Right kidney (tissue), 9 donors: ENCODE data around the gene TOGARAM1.

ENCODE experiments used
- DNase-seq: peaks from one replicate; pipeline ENCODE4 v3.0.0-alpha.2; 2016
- long read RNA-seq, 8 donors: transcript quantifications; one replicate each; lab custom pipeline, GENCODE V29; 2026

TOGARAM1 gene
- long read RNA-seq, donor 1, full-length matches to known transcripts: 1 of 10 reads
- long read RNA-seq, donor 1, partial matches to known transcripts: 9 of 10 reads
- long read RNA-seq, donor 1, other reads (novel, unspliced or antisense): 0 of 10 reads
- long read RNA-seq, donor 2, partial matches to known transcripts: 6 of 6 reads
- long read RNA-seq, donor 2, other reads (novel, unspliced or antisense): 0 of 6 reads
- long read RNA-seq, donor 3, partial matches to known transcripts: 7 of 7 reads
- long read RNA-seq, donor 3, other reads (novel, unspliced or antisense): 0 of 7 reads
- long read RNA-seq, donor 4, full-length matches to known transcripts: 2 of 9 reads
- long read RNA-seq, donor 4, partial matches to known transcripts: 7 of 9 reads
- long read RNA-seq, donor 4, other reads (novel, unspliced or antisense): 0 of 9 reads
- long read RNA-seq, donor 5, partial matches to known transcripts: 12 of 12 reads
- long read RNA-seq, donor 5, other reads (novel, unspliced or antisense): 0 of 12 reads
- long read RNA-seq, donor 6, partial matches to known transcripts: 10 of 12 reads
- long read RNA-seq, donor 6, other reads (novel, unspliced or antisense): 0 of 12 reads
- long read RNA-seq, donor 7: 0 reads
- long read RNA-seq, donor 8, partial matches to known transcripts: 5 of 6 reads
- long read RNA-seq, donor 8, other reads (novel, unspliced or antisense): 0 of 6 reads

- DNase-seq: peak; percentile 90
Measured at GRCh38 chr14:44961554-44962333, at the start of gene TOGARAM1, which contains the start of gene KLHL28. Gene TOGARAM1 (plus strand): TSS chr14:44962190. CDS start chr14:44962422, 232 bp downstream. Gene KLHL28 (minus strand): TSS chr14:44961947. CDS start chr14:44945928, 16,019 bp downstream.

- DNase-seq: no peak
Measured at GRCh38 chr14:44914849-44915248, 47.1 kb upstream of the TOGARAM1 start.

- no peak for DNase-seq
Measured at GRCh38 chr14:44928793-44929192, 33.2 kb upstream of the TOGARAM1 start.

- DNase-seq: no peak
Measured at GRCh38 chr14:44935155-44935554, 26.8 kb upstream of the TOGARAM1 start.

- no peak for DNase-seq
Measured at GRCh38 chr14:44937547-44937946, 24.4 kb upstream of the TOGARAM1 start.

- DNase-seq: no peak
Measured at GRCh38 chr14:44940211-44940610, 21.8 kb upstream of the TOGARAM1 start.

- DNase-seq: no peak
Measured at GRCh38 chr14:44940944-44941343, 21.0 kb upstream of the TOGARAM1 start.

- no peak for DNase-seq
Measured at GRCh38 chr14:44941591-44941990, 20.4 kb upstream of the TOGARAM1 start.

GRCh38 chr14:44942436-44942835 lies 19.6 kb upstream of the TOGARAM1 start:
- DNase-seq: no peak

- no peak for DNase-seq
Measured at GRCh38 chr14:44944107-44944506, 17.9 kb upstream of the TOGARAM1 start.

GRCh38 chr14:44945264-44945663 lies 16.7 kb upstream of the TOGARAM1 start:
- DNase-seq: no peak

GRCh38 chr14:44951051-44951450 lies 10.9 kb upstream of the TOGARAM1 start:
- DNase-seq: no peak

GRCh38 chr14:44952391-44953110 lies 9.4 kb upstream of the TOGARAM1 start:
- DNase-seq: no peak

- DNase-seq: no peak
Measured at GRCh38 chr14:44954750-44955149, 7.2 kb upstream of the TOGARAM1 start.

GRCh38 chr14:44955528-44955927 lies 6.5 kb upstream of the TOGARAM1 start:
- no peak for DNase-seq

- no peak for DNase-seq
Measured at GRCh38 chr14:44956866-44957265, 5.1 kb upstream of the TOGARAM1 start.

GRCh38 chr14:44959538-44959937 lies 2.5 kb upstream of the TOGARAM1 start:
- no peak for DNase-seq

- no peak for DNase-seq
Measured at GRCh38 chr14:44960146-44960545, 1.8 kb upstream of the TOGARAM1 start.

- DNase-seq: no peak
Measured at GRCh38 chr14:44960646-44961045, 1.3 kb upstream of the TOGARAM1 start.

- DNase-seq: peak; percentile 68
Measured at GRCh38 chr14:44961151-44961553, 838 bp upstream of the TOGARAM1 start.

GRCh38 chr14:44962334-44963043 lies 499 bp downstream of the TOGARAM1 start:
- DNase-seq: peak; percentile 96
